HG03064 (cell line): Measurements from ENCODE around the gene VAC14.

Source experiments
- ATAC-seq: cut with Tn5 transposase; IDR thresholded peaks from one replicate; pipeline ENCODE4 v1.9.1; 2021; ENCODE audit warnings: low read depth; ENCODE audit not compliant: unreplicated experiment

VAC14 gene

DNA sequence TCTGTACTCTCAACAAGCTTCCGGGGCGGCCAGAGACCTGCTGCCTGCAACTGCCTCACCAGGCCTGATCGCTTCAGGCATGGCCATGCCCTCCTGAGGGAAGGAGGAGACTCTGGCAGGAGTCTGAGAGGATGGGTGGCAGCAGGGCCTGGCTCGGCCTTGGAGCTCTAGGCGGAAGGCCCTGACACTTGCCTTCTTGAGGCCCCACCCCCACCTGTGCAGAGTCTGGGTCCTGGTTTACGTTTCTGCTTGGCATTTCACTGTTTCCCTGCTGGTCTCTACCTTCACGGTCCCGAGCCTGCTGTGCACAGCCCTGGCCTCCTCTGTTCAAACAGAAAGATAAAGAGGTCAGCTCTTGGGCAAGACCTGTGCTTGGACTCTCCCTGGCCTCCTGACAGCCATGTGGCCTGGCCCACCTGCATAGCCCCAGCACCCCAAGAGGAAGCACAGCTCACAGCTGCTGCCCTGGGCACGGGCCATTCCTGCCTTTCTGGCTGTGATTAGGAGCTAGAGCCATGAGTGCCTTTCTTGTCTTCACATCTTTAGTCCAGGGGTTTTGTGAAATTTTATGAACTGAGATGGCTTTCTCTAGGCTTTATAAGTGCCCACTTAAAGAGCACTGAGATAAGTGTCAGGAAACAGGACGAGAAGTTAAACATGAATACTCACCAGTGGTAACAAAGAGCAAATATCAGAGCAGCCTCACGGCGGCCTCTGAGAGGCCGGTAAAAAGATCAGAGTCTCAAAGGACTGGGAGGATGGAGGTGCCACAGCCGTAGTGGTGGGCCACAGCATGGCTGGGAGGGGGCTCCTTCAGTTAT lies 89.5 kb downstream of the VAC14 start:
- no peak for ATAC-seq

DNA sequence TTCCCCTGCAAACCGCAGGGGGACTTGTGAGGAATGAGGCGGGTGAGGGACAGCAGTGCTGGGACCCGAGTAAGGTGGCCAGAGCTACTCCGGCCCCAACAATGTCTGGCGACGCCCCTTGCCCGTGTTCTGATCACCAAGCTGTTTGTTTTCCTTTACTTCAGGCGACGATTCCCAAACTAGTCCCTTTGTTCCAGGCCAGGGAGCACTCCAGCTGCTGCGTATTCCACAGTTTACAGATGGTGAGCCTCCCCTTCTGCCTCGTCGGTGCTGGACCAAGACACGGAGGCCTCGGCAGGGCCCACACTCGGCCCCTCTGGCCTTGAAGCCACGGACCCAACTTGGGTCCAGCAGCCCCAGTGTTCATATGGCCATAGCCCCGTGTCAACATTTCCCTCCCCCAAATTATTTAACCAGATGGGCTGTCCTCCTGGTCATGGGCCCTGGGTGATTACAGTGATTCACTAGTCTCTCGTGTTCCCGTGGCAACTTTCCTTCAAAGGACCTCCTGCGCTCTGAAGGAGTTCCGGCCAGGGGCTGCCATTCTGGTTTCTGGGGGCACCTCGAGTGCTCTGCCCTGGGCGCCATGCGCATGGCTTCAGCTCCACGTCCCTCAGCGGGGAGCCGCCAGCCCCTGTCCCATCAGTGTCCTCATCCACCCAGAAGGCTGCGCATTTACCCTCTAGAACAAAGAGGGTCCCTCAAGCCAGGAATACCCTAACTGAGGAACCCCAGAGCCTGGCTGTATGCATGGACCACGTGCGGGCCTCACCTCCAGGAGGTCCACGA lies 90.3 kb downstream of the VAC14 start:
- ATAC-seq: no peak

DNA sequence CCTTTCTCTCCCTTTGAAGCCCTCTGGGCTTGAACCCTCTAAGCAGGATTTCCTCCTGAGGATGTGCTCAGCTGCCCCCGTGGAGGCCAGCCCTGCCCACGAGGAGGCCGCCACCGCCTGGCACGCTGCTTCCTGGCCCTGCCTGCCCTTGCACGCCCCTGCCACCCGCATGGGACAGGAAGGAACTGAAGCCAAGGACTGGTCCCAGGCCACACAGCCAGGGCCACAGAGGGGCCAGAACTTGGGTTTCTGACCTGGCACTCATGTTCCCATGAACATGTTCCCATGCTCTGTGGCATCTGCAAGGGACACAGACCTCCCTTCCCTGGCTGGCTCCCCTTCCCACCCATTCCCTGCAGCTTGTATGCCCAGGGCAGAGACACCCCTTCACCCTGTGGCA lies 91.0 kb downstream of the VAC14 start:
- no peak for ATAC-seq

DNA sequence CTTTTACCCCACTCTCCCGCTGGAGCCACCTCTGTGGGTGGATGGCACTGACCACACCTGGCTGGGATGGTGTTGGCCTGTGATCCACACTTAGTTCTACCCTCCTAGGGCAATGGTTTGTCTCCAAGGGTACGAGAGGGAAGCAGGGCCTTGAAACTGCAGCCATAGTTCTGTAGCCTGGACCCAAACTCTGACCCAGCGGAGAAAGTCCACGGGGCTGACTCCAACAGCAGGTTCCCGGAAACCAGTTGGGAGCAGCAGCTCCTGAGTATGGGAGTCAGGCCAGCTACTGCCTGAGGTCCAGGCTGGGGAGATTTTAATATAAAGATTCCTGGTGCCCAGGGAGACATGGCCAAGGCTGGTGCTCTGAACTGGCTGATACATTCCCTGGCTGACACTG lies 91.5 kb downstream of the VAC14 start:
- no peak for ATAC-seq

DNA sequence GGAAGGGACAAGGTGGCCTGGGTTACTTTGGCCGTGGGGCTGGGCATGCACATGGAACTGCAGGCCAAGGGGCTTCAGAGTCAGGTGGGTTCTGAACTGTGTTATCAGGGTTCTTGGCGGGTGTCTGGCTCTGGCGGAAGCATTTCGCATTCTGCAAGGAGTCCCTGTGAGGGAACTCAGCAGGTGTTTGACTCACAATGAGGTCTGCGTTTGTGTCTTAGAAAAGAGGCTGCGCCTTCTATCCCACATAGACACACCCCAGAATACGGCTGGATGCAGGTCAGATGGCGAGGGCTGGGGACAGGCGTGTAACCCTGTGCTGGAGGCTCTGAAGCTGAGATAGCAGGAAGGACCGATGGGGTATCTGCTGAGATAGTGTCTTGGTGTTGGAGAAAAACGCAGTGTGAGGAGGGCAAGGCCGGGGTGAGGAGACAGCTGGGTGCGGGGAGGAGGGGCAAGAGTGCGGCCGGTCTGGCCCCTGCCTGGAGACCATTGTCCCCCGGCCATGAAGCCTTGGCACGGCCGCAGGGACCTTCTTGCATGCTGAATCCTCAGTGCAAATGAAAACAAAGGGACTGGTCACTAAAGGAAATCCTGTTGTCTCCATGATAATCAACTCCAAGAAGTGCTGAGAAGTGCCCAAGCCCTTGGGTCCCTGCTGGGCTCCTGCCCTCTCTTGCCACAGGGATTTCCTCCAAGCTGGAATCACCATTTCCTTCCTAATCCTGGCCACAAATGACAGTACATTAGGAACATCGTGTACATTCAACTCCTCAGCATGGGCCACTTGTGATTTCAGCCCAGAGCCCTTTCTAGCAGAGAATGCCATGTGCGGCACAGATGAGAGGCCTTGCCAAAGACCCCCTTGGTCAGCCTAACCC lies 92.4 kb downstream of the VAC14 start:
- no peak for ATAC-seq

DNA sequence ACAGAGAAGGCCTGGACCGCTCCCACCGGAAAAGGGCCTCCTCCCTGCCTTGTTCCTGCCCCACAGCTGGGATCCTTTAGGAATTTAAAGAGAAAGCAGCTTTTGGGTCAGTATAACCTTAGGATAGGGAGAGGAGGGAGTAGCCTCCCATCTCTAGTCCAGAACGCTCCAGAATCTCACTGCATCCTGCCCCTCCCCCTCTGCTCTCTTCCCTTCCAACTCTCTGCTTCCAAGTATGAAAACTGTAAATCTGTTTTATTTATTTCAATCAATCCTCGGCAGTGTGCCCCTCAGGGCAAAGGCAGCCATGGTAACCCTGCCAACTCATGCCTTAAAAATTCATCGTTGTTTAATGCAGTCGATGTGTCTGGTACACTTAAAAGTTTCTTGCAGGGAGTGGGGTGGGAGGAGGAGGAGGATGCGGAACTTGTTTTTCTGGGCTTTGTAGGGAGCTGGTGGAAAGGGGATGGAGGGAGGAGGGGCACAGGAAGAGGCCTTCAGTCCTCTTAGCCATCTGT lies 94.0 kb downstream of the VAC14 start:
- no peak for ATAC-seq

DNA sequence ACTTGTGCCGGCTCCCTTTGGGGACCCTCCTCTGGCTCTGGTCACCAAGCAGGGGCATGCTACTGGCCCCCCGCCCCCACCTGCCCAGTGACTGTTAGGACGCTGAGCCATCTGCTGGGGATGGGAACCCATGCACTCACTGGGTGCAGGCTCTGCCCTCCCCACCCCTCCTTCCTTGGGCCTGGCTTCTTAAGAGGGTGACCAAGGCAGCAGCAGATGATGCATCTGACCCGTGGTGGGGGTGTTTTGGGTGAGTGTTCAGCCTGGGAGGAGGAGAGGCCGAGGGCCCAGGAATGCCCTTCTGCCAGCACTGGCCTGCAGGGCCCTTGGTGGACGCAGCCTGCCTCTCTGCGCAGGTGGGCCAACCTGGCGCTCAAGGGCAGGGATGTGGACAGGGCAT lies 95.9 kb downstream of the VAC14 start:
- no peak for ATAC-seq

DNA sequence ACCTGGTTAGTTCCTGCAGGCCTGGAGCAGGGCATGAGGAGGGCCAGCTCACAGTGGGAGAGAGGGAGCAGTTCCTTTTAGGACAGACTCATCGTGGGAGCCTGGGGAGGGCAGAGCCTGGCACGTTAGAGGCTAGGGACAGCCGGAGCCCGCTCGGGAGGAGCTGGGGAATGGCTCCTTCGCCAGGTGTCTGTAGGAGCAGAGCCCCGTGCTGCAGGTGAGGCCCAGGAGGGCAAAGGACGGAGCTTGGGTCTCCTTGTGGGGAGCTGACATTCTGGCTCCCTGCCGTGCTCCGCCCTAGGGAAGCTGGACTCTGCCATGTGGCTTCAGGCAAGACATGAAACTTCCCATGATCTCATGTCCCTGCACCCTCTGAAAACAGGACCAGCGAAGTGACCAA lies 96.4 kb downstream of the VAC14 start:
- ATAC-seq: no peak

DNA sequence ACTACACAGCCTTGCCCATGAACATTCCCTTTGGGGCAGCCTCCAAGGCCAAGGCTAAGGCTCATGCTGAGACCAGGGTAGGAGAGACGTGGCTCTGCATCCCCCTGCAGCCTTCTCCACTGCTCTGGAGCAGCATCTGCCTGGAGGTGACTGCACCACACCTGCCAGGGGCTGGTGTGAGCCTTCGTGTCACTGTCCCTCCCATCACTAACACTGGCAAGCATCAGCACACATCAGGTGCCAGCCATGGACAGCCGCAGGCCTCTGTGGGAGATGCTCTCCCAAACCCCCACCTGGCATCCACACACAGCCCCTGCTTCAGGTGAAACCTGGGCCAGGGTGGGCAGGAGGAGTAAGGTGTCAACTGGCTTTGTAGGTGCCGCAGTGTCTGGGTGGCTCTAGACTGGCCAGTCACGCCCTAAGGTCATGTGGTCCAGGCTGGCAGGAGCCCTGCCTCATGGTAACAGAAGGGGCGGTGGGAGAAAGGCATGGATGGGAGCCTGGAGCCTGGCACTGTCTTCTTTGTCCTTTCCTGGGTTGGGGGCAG lies 97.0 kb downstream of the VAC14 start:
- ATAC-seq: no peak

DNA sequence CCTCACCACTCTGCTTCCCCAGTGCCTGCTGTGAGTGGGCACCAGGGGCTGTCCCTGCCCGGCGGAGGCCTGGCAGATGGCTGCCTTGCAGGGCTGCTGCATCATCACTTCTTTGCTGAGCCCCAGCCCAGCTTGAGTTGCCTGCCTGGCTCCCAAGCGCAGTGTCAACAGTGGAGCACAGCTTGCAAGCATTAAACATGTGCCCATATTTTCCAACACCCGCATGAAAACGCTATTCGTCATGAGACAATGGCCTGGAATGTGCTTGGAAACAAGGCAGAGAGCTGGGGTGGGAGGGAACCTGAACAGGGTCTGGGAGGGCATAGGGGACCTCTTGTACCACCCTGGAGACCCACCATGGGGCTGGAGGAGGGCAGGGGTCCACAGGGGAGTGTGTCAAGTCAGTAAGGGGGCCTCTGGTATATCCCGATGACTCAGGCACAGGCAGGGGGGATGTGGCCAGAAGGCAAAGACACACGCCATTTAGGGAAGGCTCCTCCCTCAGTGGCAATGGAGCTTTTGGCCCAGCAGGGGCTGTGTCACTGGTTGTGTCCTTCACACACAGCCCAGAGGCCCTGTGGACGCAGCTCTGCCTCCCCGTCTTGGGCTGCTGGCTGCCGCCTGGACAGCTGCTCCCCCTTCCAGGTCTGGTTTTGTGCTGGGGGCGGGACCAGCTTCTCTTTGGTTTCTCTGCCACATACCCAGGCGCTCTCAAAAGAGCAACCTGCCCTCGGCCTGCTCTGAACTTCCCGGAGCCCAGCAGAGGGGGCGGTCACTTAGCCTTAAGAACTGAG lies 97.7 kb downstream of the VAC14 start:
- ATAC-seq: no peak

DNA sequence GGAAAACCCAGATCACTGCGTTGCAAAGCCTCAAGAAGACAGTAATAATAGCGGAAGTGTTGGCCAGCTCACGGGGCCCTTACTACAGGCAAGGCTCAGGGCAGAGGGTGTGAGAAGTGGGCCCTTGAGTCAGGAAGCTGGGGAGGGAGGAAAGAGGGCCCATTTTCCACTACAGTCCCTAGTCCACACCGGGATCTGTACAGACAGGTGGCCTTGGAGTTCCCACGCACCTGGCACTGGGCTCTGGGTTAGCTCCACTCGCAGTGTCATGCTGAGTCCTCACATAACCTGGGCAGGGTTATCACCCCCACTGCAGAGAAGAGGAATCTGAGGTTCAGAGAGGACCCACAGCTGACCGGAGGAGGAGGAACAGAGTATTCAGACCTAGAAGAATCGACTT lies 98.3 kb downstream of the VAC14 start:
- no peak for ATAC-seq

DNA sequence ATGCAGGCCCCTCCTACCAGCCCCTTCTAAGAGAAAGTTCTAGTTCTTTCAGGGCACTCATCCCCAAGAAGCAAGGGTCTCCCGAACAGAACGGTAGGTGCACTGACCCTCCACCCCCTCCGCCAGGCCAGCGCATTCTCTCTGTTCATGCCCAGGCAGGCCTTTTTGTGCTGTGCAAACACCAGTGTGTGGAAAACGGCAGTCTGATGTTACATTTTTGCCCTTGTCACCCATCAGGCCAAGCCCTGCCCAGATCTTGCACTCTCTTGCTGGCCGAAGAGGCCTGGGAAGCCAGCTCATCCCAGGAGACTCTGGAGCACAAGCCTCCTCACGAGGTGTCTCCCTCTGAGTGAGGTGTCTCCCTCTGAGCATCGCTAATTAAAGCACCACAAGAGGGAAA lies 99.0 kb downstream of the VAC14 start:
- ATAC-seq: no peak

DNA sequence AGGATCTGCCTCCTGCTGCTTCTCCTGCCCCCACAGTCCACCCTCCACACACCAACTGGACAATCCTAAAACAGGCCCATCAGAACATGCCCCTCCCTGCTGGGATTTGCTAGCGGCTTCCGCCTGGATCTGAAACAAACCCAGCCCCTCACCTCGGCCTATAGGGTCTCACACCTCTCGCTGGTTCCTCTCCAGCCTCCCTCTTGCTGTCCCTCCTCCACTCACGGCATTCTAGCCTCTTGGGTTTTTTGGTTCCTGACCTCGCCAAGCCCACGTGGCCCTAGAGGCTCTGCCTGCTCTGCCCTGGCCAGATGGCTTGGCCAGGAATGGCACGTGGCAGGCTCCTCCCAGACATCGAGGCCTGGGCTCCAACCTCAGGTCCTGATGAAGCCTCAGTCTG lies 99.4 kb downstream of the VAC14 start:
- ATAC-seq: no peak

DNA sequence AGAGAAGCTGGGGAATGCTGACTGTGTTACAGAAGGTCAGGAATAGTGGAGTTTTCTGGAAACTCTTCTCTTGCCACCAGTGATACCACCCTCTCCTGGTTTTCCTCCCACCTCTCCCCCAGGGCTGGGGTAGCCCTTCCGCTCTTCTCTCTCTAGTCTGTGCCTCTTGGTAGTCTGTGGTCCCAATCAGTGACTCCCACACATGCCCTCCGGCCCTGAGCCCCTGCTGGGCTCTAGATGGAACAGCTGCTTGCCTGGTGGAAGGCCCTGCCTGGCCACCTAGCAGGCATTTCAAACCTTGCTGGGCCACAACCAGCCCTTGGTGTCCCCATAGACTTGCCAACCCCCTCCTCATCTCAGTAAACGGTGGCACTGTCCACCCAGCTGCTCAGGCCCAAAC lies 99.9 kb downstream of the VAC14 start:
- ATAC-seq: no peak

DNA sequence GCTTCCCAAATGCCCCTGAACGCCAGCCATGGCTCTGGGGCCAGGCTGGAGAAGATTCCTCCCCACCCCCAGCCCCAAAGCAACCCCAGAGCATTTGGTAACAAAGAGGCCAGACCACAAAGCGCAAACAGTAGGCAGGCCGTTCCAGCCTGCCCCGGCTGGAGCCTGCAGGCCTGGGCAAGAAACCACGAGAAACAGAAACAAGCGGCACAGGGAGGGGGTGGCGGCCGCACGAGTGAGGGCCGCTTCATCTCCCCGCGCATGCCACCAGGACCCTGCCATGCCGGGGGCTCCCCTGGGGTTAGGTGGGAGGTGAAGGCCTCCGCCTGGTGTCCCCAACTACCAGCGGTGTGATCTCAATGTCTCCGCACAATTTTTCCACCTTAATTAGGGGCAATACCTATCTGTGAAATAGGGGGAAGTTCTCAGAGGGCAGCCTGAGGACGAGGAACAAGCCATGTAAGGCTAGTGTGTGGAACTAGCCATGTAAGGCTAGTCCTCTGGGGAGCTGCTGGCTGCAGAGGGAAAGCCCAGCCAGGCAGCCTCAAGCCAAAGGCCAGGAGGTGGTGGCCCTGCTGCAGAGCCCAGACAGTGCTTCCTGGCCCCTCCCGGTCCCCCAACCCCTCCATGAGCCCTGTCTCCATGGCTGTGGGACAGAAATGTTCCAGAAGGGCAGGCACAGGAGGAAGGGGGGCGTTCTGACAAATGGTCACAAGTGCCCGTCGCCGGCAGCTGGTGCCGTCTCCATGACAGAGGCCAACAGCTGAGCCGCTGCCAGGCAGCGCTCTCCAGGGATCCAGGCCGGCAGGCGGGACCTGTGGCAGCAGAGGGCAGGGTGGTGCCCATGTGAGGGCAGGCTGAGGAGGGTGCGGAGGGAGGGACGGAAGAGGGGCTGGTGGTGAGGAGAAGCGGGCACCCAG lies 100.6 kb downstream of the VAC14 start:
- ATAC-seq: no peak

DNA sequence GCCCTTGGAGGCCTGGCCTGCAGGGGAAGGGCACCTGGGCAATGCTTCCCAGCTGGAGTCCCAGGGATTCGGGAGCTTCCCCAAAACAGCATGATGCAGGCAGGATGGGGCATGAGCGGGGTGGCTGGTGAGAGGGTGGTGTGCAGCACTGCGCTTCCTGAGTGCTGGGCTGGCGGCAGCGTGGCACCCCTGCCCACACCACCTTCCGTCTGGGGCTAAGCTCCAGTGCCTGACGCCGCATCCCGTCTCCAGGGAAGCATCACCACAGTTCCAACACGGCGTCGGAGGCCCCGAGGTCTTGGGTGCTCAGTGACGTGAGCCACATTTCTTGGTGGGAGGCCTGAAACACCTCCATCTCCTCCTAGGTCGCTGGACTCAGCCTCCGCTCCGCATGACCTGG lies 101.3 kb downstream of the VAC14 start:
- ATAC-seq: no peak

DNA sequence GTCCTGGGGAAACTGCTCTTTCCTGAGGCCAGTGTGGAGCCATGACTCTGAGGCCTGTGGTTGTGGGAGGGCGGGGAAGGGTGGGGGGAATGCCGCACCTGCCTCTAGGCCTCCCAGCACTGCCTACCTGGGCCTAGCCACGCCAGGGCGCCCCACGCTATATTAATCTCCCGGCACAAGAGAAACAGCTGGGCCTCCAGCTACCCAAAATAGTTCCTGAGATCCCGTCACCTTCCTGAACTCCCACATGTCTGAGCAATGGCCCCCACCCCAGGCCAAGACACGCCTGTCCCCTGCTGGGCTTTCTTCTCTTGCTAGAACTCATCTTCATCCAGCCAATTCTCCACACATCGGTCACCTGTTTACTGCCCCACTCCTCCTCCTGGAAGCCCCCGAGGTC lies 102.1 kb downstream of the VAC14 start:
- ATAC-seq: no peak

DNA sequence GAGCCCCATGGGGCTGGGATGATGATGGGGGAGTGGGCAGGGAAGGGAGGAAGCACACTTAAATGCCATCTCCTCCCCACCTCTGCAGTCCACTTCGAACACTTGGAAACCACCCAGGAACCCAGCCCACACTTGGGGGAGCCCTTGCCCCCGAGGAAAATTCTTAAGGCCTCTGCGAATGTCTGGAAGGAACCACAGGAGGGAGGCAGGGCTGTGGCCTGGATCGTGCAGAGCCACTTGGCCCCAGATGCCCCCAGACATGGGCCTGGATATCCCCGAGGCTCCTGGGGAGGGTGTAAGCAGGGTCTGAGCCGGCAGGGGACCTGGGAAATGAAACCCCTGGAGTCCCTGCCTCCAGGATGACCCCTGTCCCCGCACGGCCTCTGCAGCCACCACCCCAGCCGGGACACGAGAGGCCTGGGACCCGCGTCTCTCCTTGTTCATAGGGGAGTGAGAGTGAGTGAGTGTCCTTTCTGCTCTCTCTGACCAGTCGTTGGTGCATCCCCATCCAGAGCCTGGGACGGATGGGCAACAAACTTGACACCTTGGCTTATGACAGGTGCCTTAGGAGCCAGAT lies 103.3 kb downstream of the VAC14 start:
- no peak for ATAC-seq
